SK-N-MC (cell line): ENCODE data around the gene UPP1.

ENCODE experiments used
- EZH2 ChIP-seq: fragments of 200-600 bp; sonication (generic); IDR thresholded peaks from one replicate; pipeline ENCODE4 v1.6.1; 2017; ENCODE audit warnings: antibody characterized with exemption
- FOXP2 ChIP-seq: optimal IDR thresholded peaks from 2 replicates; pipeline ENCODE3; 2011; ENCODE audit warnings: mild to moderate bottlenecking, moderate library complexity; ENCODE audit not compliant: insufficient read depth; ENCODE audit errors: extremely low read length, control extremely low read depth
- POLR2AphosphoS5 ChIP-seq: IDR thresholded peaks from 2 replicates; pipeline ENCODE4 v1.6.1; 2012; ENCODE audit warnings: mild to moderate bottlenecking, low read depth, low read length, borderline replicate concordance

DNA sequence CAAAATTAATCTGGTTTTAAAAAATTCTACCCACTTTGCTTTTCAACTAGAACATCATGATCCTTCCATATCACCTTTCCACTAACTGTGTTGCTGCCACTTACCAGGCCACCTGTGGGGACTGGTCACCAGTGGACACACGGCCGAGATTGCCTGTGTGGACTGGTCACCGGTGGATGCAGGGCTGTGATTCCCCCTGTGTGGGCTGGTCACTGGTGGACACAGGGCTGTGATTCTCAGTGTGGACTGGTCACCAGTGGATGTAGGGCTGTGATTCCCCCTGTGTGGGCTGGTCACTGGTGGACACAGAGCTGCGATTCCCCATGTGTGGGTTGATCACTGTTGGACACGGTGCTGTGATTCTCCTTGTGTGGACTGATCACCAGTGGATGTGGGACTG is 27.0 kb downstream of the UPP1 start:
- TF ChIP-seq EZH2 (no peak), POLR2AphosphoS5 (no peak), FOXP2 (no peak)
